Measurements from ENCODE around the gene EFHC2. TPM values are rescaled to one million over a fixed set of nuclear protein-coding genes. Genes with fewer than 3 reads are reported as not detected.

EFHC2 gene
- polyA plus RNA-seq, 1 of the 3 experiments (the other 2 are of a cell fraction), result 0.03 TPM

DNA sequence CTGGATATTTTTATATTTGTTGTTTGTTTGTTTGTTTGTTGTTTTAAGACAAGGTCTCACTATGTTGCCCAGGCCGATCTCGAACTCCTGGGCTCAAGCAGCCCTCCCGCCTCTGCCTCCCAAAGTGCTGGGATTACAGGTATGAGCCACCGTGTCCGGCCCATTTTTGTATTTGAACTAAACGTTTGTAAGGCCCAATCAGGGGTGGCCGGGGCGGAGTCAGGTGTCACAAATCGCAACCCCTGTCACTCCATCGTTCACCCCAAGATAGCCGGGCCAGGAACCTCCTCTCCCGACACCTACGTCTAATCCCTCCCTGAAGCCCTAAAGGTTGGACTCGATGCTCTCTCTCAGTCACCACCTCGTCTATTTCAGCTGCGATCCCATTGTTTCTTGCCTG, 722 bp upstream of the EFHC2 start (continued):
- TF ChIP-seq, protein P1, sequence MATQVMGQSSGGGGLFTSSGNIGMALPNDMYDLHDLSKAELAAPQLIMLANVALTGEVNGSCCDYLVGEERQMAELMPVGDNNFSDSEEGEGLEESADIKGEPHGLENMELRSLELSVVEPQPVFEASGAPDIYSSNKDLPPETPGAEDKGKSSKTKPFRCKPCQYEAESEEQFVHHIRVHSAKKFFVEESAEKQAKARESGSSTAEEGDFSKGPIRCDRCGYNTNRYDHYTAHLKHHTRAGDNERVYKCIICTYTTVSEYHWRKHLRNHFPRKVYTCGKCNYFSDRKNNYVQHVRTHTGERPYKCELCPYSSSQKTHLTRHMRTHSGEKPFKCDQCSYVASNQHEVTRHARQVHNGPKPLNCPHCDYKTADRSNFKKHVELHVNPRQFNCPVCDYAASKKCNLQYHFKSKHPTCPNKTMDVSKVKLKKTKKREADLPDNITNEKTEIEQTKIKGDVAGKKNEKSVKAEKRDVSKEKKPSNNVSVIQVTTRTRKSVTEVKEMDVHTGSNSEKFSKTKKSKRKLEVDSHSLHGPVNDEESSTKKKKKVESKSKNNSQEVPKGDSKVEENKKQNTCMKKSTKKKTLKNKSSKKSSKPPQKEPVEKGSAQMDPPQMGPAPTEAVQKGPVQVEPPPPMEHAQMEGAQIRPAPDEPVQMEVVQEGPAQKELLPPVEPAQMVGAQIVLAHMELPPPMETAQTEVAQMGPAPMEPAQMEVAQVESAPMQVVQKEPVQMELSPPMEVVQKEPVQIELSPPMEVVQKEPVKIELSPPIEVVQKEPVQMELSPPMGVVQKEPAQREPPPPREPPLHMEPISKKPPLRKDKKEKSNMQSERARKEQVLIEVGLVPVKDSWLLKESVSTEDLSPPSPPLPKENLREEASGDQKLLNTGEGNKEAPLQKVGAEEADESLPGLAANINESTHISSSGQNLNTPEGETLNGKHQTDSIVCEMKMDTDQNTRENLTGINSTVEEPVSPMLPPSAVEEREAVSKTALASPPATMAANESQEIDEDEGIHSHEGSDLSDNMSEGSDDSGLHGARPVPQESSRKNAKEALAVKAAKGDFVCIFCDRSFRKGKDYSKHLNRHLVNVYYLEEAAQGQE (IDR thresholded peaks at IDR 0.05; ENCODE audit: low read depth, low read length), result no peak

DNA sequence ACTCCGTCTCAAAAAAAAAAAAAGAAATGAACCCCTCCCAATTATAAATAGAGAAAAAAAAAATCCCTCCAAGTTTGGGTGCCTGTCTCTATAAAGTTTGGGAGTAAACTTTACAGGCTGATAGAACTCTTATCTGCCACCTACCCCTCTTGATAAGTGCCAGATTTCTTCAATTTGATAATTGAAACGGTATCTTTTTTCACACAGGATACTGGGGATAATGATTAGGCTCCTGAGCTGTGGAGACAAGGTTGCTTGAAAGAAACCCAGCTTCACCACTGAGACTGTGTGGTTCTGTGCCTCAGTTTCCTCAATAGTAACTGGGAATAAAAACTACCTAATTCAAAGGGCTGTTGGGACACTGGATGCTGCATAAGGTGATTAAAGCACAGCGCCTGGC, 606 bp downstream of the EFHC2 start:
- WGBS (ENCODE audit: low lambda C conversion rate), result 77% methylated on average over 3 of the region's 3 CpGs

More for the DNA sequence above, 606 bp downstream of the EFHC2 start:
- Histone ChIP-seq H3K4me2 (0 out of 2 replicates have a peak overlapping the region, but pooled peaks have one; percentile 44), H3K9me3 (no peaks in the 10 kb centered on the region), H3K4me1 (ENCODE audit: control insufficient read depth in 1 of 2, insufficient read depth in 2 of 2, low read depth in 1 of 2, low read length in 1 of 2) (no peaks in the 10 kb centered on the region), H3K27ac (ENCODE audit: low read depth in 2 of 2, low read length in 1 of 2) (no peak overlapping the region), H3K79me2 (ENCODE audit: insufficient read depth) (no peaks in the 10 kb centered on the region), H4K20me1 (ENCODE audit: insufficient read depth) (no peaks in the 10 kb centered on the region), H3K36me3 (replicated peaks in 1 of 2; ENCODE audit: control insufficient read depth in 1 of 2, insufficient read depth in 2 of 2, low read length in 1 of 2) (no peaks in the 10 kb centered on the region), H3K27me3 (ENCODE audit: insufficient read depth) (peaks cover 7% of the 10 kb centered on the region), H3K4me3 (ENCODE audit: low read depth in 2 of 2, low read length in 1 of 2) (no peak overlapping the region), H3K9me2 (no peaks in the 10 kb centered on the region), H2AFZ (ENCODE audit: low read depth) (0 out of 2 replicates have a peak overlapping the region, but pooled peaks have one; percentile 70), H3F3A (replicated peaks; ENCODE audit: insufficient read depth) (no peaks in the 10 kb centered on the region), H3K9ac (no peak overlapping the region)
- DNase-seq, result no peak
- no peak for TF ChIP-seq YY1 (IDR thresholded peaks at IDR 0.05; ENCODE audit: low read depth)
- TF ChIP-seq, protein P1 (IDR thresholded peaks at IDR 0.05; ENCODE audit: low read depth, low read length), result no peak
- TF ChIP-seq, protein P2, sequence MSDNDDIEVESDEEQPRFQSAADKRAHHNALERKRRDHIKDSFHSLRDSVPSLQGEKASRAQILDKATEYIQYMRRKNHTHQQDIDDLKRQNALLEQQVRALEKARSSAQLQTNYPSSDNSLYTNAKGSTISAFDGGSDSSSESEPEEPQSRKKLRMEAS (IDR thresholded peaks at IDR 0.05; ENCODE audit: low read depth), result no peak
- no peak for TF ChIP-seq FOSL2 (IDR thresholded peaks at IDR 0.05; ENCODE audit: borderline replicate concordance, low read depth)
- TF ChIP-seq, protein P3, sequence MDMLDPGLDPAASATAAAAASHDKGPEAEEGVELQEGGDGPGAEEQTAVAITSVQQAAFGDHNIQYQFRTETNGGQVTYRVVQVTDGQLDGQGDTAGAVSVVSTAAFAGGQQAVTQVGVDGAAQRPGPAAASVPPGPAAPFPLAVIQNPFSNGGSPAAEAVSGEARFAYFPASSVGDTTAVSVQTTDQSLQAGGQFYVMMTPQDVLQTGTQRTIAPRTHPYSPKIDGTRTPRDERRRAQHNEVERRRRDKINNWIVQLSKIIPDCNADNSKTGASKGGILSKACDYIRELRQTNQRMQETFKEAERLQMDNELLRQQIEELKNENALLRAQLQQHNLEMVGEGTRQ (IDR thresholded peaks at IDR 0.05; ENCODE audit: borderline replicate concordance, low read depth, low read length), result no peak
- no peak for TF ChIP-seq NRF1 (IDR thresholded peaks at IDR 0.05; ENCODE audit: low read depth, low read length)
- no peak for TF ChIP-seq POLR2AphosphoS5 (IDR thresholded peaks at IDR 0.05; ENCODE audit: low read depth, low read length)
- TF ChIP-seq MXI1 (IDR thresholded peaks at IDR 0.05; ENCODE audit: low read depth, low read length), result no peak
- no peak for TF ChIP-seq GATA2 (CRISPR knock-in tag; IDR thresholded peaks at IDR 0.05)
- no peak for TF ChIP-seq RAD21 (IDR thresholded peaks at IDR 0.05; ENCODE audit: low read length)
- no peak for TF ChIP-seq FOXM1 (IDR thresholded peaks at IDR 0.05; ENCODE audit: low read depth)
- no peak for TF ChIP-seq JUND (IDR thresholded peaks at IDR 0.05)
- TF ChIP-seq, protein P4, sequence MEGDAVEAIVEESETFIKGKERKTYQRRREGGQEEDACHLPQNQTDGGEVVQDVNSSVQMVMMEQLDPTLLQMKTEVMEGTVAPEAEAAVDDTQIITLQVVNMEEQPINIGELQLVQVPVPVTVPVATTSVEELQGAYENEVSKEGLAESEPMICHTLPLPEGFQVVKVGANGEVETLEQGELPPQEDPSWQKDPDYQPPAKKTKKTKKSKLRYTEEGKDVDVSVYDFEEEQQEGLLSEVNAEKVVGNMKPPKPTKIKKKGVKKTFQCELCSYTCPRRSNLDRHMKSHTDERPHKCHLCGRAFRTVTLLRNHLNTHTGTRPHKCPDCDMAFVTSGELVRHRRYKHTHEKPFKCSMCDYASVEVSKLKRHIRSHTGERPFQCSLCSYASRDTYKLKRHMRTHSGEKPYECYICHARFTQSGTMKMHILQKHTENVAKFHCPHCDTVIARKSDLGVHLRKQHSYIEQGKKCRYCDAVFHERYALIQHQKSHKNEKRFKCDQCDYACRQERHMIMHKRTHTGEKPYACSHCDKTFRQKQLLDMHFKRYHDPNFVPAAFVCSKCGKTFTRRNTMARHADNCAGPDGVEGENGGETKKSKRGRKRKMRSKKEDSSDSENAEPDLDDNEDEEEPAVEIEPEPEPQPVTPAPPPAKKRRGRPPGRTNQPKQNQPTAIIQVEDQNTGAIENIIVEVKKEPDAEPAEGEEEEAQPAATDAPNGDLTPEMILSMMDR (IDR thresholded peaks at IDR 0.05), result no peak
- TF ChIP-seq EP300 (IDR thresholded peaks at IDR 0.05; ENCODE audit: borderline replicate concordance in 1 of 2, low read depth in 1 of 2, low read length in 1 of 2), result no peak
- no peak for TF ChIP-seq RCOR1 (IDR thresholded peaks at IDR 0.05; ENCODE audit: low read length)
- TF ChIP-seq TEAD4 (IDR thresholded peaks at IDR 0.05; ENCODE audit: borderline replicate concordance, insufficient read depth), result no peak
- TF ChIP-seq, protein P5, sequence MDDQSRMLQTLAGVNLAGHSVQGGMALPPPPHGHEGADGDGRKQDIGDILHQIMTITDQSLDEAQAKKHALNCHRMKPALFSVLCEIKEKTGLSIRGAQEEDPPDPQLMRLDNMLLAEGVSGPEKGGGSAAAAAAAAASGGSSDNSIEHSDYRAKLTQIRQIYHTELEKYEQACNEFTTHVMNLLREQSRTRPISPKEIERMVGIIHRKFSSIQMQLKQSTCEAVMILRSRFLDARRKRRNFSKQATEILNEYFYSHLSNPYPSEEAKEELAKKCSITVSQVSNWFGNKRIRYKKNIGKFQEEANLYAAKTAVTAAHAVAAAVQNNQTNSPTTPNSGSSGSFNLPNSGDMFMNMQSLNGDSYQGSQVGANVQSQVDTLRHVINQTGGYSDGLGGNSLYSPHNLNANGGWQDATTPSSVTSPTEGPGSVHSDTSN (IDR thresholded peaks at IDR 0.05), result no peak
- no peak for TF ChIP-seq EZH2phosphoT487 (IDR thresholded peaks at IDR 0.05; ENCODE audit: borderline replicate concordance, low read depth)
- no peak for TF ChIP-seq FOXJ3 (CRISPR knock-in tag; IDR thresholded peaks at IDR 0.05)
- ChIA-PET CTCF (no interaction called here), POLR2A (no interaction called here)

Measured in SK-N-SH (cell line).